GM11168 (cell line): ENCODE results near the gene RNF175.

Experiments
- in situ Hi-C: fragments of 300-500 bp; cut with MboI; formaldehyde crosslinking; loops from one replicate; pipeline ENCODE4 v1.12.0; 2022; ENCODE audit warnings: low sequenced_read_pairs; ENCODE audit not compliant: unreplicated experiment

RNF175 gene

GRCh38 chr4:153787061-153787560 is 27.3 kb upstream of the RNF175 start:
- in situ Hi-C loops, result loop anchor here (25.0 kb wide), 1 partner anchor 250 kb away; no protein-coding TSS in a partner anchor

- in situ Hi-C loops, result loop anchor here (25.0 kb wide), 1 partner anchor 251 kb away; no protein-coding TSS in a partner anchor
These were observed 26.3 kb upstream of the RNF175 start for GRCh38 chr4:153785910-153786721.

DNA sequence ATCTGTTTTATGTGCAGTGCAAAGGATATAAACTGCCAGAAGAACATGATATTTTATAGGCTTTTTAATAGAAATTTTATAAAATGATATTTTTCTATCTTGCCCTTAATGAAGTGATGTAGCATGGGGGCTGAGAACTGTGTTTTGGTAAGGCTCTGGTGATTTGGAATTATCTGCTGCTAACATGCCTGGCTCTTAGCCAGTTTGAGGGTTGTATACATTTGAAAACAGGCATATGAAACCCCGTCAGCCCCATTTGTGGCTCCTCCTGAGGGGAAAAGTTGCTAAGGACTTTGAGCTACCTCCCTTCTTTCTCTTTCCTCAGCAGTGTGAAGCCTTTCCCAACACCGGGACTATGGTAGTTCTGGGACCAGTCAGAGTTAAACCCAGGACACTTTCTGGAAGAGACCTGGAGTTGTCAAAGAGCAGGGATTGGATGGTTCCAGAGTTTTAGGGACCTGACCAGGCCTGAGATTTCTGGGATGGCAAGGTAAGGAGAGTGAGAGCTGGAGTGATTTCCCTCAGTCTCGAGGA is 24.4 kb upstream of the RNF175 start:
- in situ Hi-C loops, result loop anchor here (25.0 kb wide), 1 partner anchor 253 kb away; no protein-coding TSS in a partner anchor

- in situ Hi-C loops, result loop anchor here (25.0 kb wide), 1 partner anchor 255 kb away; no protein-coding TSS in a partner anchor
These were observed 22.8 kb upstream of the RNF175 start for GRCh38 chr4:153782581-153782980.

GRCh38 chr4:153781717-153782416 is 22.0 kb upstream of the RNF175 start:
- in situ Hi-C loops, result loop anchor here (25.0 kb wide), 1 partner anchor 255 kb away; no protein-coding TSS in a partner anchor

GRCh38 chr4:153781280-153781679 is 21.5 kb upstream of the RNF175 start:
- in situ Hi-C loops, result loop anchor here (25.0 kb wide), 1 partner anchor 256 kb away; no protein-coding TSS in a partner anchor

- in situ Hi-C loops, result loop anchor here (25.0 kb wide), 1 partner anchor 256 kb away; no protein-coding TSS in a partner anchor
These were observed 21.1 kb upstream of the RNF175 start for GRCh38 chr4:153780876-153781275.

DNA sequence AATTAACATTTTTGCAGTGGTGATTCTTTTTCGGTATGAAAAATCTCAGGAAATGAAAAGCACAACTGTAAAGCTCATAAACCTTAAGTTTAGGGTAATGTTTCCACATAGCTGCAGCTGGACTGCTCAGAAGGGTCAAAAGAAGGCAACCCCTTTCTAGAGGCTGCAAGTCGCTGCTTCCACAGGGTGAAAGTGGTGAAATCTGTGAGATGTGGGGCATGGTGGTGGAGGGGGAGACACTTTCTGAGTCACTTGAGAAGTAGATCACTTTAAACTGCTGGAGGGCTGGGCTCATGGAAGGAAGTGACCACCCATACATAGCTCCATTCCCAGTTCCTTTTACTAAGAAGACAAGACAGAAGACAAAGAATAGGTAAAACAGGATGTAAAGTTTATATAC is 20.4 kb upstream of the RNF175 start:
- in situ Hi-C loops, result loop anchor here (25.0 kb wide), 1 partner anchor 257 kb away; no protein-coding TSS in a partner anchor

DNA sequence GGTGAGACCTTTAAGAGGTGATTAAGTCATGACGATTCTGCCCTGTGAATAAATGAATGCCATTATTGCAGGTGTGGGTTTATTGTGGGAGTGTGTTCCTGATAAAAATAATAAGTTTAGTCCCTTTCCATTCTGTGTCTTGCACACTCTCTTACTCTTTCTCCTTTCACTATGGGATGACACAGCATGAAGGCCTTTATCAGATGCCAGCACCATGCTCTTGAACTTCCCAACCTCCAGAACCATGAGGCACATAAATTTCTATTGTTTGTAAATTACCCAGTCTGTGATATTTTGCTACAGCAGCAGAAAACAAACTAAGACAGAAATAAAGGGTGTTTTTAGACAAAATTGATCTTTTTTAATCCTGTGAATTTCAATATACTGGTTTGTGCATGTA is 18.6 kb upstream of the RNF175 start:
- in situ Hi-C loops, result loop anchor here (25.0 kb wide), 1 partner anchor 259 kb away; no protein-coding TSS in a partner anchor

GRCh38 chr4:153777421-153777820 is 17.6 kb upstream of the RNF175 start:
- in situ Hi-C loops, result loop anchor here (25.0 kb wide), 1 partner anchor 260 kb away; no protein-coding TSS in a partner anchor

GRCh38 chr4:153776601-153777000 is 16.8 kb upstream of the RNF175 start:
- in situ Hi-C loops, result loop anchor here (25.0 kb wide), 1 partner anchor 261 kb away; no protein-coding TSS in a partner anchor

DNA sequence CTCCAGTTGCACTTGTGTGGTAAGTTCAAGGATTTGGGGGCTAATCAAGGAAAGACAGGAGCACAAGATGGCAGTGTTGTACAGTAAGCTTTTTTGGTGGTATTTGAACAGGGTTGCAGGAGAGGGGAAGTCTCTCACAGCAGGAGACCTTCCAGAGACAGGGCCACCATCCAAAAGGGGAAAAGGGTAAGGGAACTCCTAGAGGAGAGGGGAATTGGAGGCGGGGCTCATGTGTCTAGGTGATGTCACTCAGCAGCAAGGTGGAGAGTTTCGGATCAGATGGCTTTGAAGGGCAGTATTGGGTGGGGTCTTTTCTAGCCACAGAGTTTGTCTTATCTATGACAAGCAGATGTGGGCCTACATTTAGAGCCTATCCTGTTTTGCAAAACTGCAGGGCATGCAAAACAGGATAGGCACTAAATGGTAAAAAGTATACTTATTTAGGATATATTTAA is 13.4 kb upstream of the RNF175 start:
- in situ Hi-C loops, result no loop called here

DNA sequence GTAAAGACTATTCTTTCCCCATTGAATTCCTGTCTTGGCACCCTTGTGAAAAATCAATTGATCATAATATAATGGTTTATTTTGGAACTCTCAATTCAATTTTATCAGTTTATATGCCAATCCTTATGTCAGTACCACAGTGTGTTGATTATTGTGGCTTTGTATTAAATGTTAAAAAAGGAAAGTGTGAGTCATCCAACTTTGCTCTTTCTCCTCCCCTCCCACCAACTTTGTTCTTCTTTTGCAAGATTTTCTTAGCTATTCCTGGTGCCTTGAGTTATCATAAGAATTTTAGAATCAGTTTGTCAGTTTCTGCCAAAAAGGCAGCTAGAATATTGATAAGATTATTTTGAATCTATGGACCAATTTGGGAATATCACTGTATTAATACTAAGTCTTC is 11.2 kb upstream of the RNF175 start:
- in situ Hi-C loops, result no loop called here

GRCh38 chr4:153766758-153767157 is 6.9 kb upstream of the RNF175 start:
- in situ Hi-C loops, result no loop called here

- in situ Hi-C loops, result no loop called here
These were observed 6.1 kb upstream of the RNF175 start for GRCh38 chr4:153765894-153766293.

DNA sequence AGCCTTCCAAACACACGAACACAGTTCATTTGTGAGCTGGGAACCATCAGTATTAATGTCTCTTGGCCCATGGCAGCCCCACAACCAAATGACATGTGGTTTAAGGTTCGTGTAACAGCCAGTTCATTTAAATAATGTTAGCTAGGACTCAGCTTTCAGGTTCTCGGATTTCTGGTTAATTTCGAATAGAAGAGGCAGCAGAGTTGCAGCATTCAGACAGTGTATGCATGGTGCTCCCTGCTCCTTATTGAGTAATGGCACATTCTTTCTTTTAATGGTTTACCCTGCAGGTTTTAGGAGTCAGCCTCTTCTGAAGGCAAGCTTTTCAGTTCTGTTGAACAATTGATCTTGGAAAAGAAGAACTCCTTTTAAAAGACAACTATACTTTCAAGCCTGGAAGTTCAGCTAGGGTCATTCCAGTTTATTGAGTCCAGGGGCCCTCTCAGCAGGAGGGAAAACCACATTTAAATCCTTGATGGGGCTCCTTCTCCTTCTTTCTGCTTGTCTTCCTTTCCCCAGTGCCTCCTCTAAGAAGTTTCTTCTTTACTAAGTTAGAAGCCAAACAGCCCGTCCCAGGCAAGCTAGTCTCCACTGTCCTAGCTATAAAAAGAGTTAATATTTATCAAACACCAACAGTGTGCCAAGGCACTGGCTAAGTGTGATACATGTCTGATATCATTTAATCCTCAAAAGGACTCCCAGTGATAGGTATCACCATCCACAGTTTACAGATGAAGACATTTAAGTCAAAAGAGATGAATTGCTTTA is 5.0 kb upstream of the RNF175 start:
- in situ Hi-C loops, result no loop called here

DNA sequence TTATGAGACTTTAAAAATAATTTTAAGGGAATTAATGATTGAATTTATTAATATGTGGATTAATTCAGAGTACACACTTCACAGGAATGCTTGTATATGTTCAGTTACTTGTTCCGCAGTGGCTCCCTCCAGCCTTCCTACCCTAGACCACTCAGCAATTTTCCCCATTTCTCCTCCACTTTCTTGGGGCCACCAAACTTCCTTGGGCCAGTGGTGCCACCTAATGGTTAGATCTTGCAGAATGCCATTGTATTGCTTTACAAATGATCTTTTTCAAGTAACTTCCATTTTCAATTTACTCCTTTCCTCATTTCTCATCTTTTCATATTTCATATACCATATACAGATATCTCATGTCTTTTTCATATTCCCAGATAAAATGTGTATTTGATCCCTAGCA is 3.6 kb upstream of the RNF175 start:
- in situ Hi-C loops, result no loop called here

DNA sequence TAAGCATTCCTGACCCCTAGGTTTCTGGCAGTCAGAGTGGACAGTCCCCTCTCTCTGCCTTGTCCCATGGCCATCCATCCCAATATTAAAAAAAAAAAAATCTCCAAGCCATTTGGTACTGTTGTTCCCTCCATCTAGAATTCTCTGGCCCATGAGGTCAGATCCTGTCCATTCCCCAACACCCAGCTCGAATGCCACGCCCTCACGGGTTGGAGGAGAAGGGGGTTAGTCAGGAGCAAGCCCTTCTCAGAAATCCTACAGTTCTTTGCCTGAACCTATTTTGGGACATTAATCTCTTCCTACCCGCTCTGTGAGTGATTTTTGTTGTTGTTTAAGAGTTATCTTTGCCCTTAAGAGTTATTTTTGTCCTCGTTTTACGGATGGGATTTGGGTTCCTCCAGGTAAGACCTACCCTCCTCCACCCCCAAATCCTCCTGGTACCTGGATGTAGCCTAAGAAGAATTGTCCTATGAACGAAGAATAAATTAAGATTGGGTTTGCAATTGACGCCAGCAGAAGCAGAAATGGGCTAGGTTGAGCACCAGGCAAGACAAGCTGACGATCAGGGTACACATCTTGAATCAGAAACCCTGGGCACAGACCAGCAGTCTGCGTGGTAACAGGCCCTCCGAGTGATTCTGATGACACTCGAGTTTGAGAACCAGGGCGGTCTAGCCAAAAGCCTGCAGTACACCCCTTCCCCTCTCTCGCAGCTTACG is 977 bp downstream of the RNF175 start:
- in situ Hi-C loops, result no loop called here

GRCh38 chr4:153758136-153758535 is 1.7 kb downstream of the RNF175 start:
- in situ Hi-C loops, result no loop called here
